Neural progenitor cell (in vitro differentiated cells): ENCODE results near the gene PCYOX1L. TPM values are rescaled to one million over a fixed set of nuclear protein-coding genes. Genes with fewer than 3 reads are reported as not detected.

ENCODE experiments used
- DNase-seq: peaks from one replicate; pipeline ENCODE4 v3.0.0-alpha.2; 2016; ENCODE audit warnings: low spot score
- H2AFZ ChIP-seq: fragments of 200-600 bp; sonication (generic); replicated peaks from 2 replicates; pipeline ENCODE4 v1.6.1; 2016; ENCODE audit warnings: antibody characterized with exemption
- H3F3A ChIP-seq: fragments of 200-600 bp; sonication (generic); 2 replicates; pipeline ENCODE4 v1.6.1; 2016; ENCODE audit warnings: antibody characterized with exemption, low read depth
- H3K27ac ChIP-seq: fragments of 200-600 bp; sonication (generic); 2 replicates; pipeline ENCODE4 v1.5.1; 2016; ENCODE audit warnings: mild to moderate bottlenecking
- H3K27me3 ChIP-seq: fragments of 200-600 bp; sonication (generic); 2 replicates; pipeline ENCODE4 v1.6.1; 2016; ENCODE audit warnings: mild to moderate bottlenecking, moderate library complexity
- H3K36me3 ChIP-seq: fragments of 200-600 bp; sonication (generic); 2 replicates; pipeline ENCODE4 v1.5.1; 2016
- H3K4me1 ChIP-seq: fragments of 200-600 bp; sonication (generic); 2 replicates; pipeline ENCODE4 v1.6.1; 2016; ENCODE audit warnings: mixed run types
- H3K4me2 ChIP-seq: fragments of 200-600 bp; sonication (generic); 2 replicates; pipeline ENCODE4 v1.6.1; 2016
- H3K4me3 ChIP-seq: fragments of 200-600 bp; sonication (generic); 2 replicates; pipeline ENCODE4 v1.5.1; 2016
- H3K79me2 ChIP-seq: fragments of 200-600 bp; sonication (generic); 2 replicates; pipeline ENCODE4 v1.6.1; 2016; ENCODE audit warnings: low read depth
- H3K9ac ChIP-seq: fragments of 200-600 bp; sonication (generic); 2 replicates; pipeline ENCODE4 v1.6.1; 2016
- H3K9me3 ChIP-seq: fragments of 200-600 bp; sonication (generic); 2 replicates; pipeline ENCODE4 v1.5.1; 2016; ENCODE audit warnings: low read depth
- H4K20me1 ChIP-seq: fragments of 200-600 bp; sonication (generic); 2 replicates; pipeline ENCODE4 v1.6.1; 2016; ENCODE audit warnings: low read depth
- H3K27ac Mint-ChIP-seq: 3 replicates; pipeline ENCODE4 v1.8.0; 2021; ENCODE audit warnings: mixed read lengths
- H3K27me3 Mint-ChIP-seq: 2 replicates; pipeline ENCODE4 v1.8.0; 2022; ENCODE audit warnings: low read depth, mild to moderate bottlenecking, inconsistent platforms, moderate library complexity, mixed read lengths; ENCODE audit not compliant: insufficient read depth
- H3K36me3 Mint-ChIP-seq: 3 replicates; pipeline ENCODE4 v1.8.0; 2021; ENCODE audit warnings: mixed read lengths
- H3K4me1 Mint-ChIP-seq: 3 replicates; pipeline ENCODE4 v1.8.0; 2021; ENCODE audit warnings: mixed read lengths
- H3K4me3 Mint-ChIP-seq: 3 replicates; pipeline ENCODE4 v1.8.0; 2021; ENCODE audit warnings: mild to moderate bottlenecking, moderate library complexity, mixed read lengths
- H3K9me3 Mint-ChIP-seq: 3 replicates; pipeline ENCODE4 v1.8.0; 2020; ENCODE audit warnings: mixed read lengths
- EZH2 ChIP-seq: fragments of 200-600 bp; sonication (generic); IDR thresholded peaks from 2 replicates; pipeline ENCODE4 v1.6.1; 2017; ENCODE audit warnings: antibody characterized with exemption, mild to moderate bottlenecking, moderate library complexity
- EZH2phosphoT487 ChIP-seq: fragments of 200-600 bp; sonication (generic); IDR thresholded peaks from 2 replicates; pipeline ENCODE4 v1.6.1; 2017; ENCODE audit warnings: antibody characterized with exemption
- total RNA-seq: library from RNA; depleted of rRNA; stranded (reverse); fragments of >200 nt; gene quantifications from 2 replicates; pipeline ENCODE4 v1.2.3, GENCODE V29; 2015; ENCODE audit warnings: low replicate concordance
- TF ChIP-seq, protein P1 (sequence below): fragments of 200-600 bp; sonication (generic); IDR thresholded peaks from 2 replicates; pipeline ENCODE4 v1.5.1; 2017; ENCODE audit warnings: antibody characterized with exemption, mild to moderate bottlenecking

Gene PCYOX1L
- total RNA-seq, 1 donor from 2014 or later: 16.4 TPM

DNA sequence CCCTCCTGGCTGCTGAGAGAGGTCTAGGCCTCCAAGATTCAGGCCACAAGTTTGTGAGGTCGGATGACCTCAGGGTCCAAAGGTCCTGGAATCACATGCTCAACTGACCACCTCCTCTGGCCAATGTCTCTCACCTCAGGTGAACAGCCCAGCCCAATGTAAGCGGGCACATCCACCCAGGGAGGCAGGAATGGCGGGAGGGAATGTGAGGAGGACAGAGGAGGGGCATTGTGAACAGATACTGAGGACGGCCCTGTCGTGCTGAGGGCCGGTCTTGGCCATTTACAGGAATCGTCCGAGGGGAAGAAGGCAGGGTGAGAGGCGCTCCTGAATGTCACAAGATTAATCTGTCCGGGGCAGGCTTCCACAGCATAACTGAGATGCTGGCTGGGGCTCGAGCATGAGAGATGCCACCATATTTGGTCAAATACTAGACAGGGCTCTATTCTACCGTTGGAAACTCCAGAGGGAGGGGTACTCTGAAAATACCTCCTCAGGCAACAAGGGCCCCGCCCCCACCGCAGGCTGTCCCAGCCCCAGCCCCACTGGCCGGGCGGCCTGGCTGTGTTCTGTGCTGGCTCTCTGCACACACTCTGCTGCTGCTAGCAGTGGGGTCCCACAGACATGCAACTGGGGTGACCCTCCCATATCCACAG is 22.7 kb downstream of the PCYOX1L start:
- peak overlapping the region; percentile 57 for H3K27ac Mint-ChIP-seq
- H3K4me2 ChIP-seq: no peak overlapping the region
- no peaks in the 10 kb centered on the region for H3K27me3 ChIP-seq
- H3F3A ChIP-seq: no peaks in the 10 kb centered on the region
- TF ChIP-seq EZH2 (no peak), EZH2phosphoT487 (no peak)
- TF ChIP-seq, protein P1, sequence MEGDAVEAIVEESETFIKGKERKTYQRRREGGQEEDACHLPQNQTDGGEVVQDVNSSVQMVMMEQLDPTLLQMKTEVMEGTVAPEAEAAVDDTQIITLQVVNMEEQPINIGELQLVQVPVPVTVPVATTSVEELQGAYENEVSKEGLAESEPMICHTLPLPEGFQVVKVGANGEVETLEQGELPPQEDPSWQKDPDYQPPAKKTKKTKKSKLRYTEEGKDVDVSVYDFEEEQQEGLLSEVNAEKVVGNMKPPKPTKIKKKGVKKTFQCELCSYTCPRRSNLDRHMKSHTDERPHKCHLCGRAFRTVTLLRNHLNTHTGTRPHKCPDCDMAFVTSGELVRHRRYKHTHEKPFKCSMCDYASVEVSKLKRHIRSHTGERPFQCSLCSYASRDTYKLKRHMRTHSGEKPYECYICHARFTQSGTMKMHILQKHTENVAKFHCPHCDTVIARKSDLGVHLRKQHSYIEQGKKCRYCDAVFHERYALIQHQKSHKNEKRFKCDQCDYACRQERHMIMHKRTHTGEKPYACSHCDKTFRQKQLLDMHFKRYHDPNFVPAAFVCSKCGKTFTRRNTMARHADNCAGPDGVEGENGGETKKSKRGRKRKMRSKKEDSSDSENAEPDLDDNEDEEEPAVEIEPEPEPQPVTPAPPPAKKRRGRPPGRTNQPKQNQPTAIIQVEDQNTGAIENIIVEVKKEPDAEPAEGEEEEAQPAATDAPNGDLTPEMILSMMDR: no peak
- no peak for DNase-seq
- no peak overlapping the region for H2AFZ ChIP-seq
- no peaks in the 10 kb centered on the region for H3K9me3 ChIP-seq
- H3K27ac ChIP-seq: no peak overlapping the region
- no peaks in the 10 kb centered on the region for H4K20me1 ChIP-seq
- no peaks in the 10 kb centered on the region for H3K36me3 ChIP-seq
- peaks cover 36% of the 10 kb centered on the region for H3K4me1 Mint-ChIP-seq
- H3K4me1 ChIP-seq: no peaks in the 10 kb centered on the region
- peaks cover 10% of the 10 kb centered on the region for H3K27me3 Mint-ChIP-seq
- H3K4me3 ChIP-seq: no peak overlapping the region
- H3K9ac ChIP-seq: no peak overlapping the region
- H3K79me2 ChIP-seq: no peaks in the 10 kb centered on the region
- H3K9me3 Mint-ChIP-seq: no peaks in the 10 kb centered on the region
- H3K4me3 Mint-ChIP-seq: peak overlapping the region; percentile 27
- H3K36me3 Mint-ChIP-seq: peaks cover 4% of the 10 kb centered on the region

DNA sequence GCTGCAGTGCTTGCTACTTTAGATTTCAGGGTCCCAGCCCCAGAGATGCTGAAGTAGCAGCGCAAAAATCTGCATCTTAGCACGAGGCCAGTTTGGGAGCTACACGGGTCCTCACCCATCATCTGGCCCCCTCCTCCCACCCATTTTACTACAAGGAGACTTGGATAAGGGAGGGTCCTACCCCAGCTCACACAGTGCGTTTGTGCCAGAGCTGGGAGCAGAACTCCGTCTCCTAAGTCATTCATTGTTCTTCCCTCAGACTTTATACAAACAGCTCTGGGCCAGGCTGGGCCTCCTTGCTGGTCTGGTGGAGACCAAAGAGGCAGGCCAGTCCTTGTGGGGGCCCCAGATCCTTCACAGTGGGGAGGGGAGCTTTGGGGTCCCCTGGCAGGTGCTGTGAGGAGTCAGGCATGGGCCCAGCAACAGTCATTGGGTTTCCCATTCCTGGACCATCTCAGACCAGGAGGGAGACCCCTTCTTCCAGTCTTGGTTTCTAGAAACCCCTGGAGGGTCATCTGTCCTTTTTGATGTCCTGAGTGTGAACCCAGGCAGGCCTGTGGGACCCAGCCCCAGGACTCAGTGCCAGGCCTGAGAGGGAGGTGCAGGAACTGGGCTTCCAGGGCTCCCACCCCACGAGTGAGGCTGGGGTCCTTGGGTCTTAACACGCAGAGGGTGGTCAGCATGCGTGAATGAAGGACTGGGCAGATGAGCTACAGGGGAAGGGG is 23.6 kb downstream of the PCYOX1L start:
- Histone ChIP-seq H3K9me3 (no peaks in the 10 kb centered on the region), H4K20me1 (no peaks in the 10 kb centered on the region), H3K4me3 (no peak overlapping the region), H3K27ac (no peak overlapping the region), H3K79me2 (no peaks in the 10 kb centered on the region), H3K36me3 (no peaks in the 10 kb centered on the region), H2AFZ (peak overlapping the region; percentile 76), H3K4me1 (no peaks in the 10 kb centered on the region), H3F3A (no peaks in the 10 kb centered on the region), H3K4me2 (no peak overlapping the region), H3K9ac (no peak overlapping the region), H3K27me3 (no peaks in the 10 kb centered on the region)
- Mint-ChIP-seq H3K27me3 (peaks cover 10% of the 10 kb centered on the region), H3K36me3 (peaks cover 4% of the 10 kb centered on the region), H3K9me3 (no peaks in the 10 kb centered on the region), H3K4me1 (peaks cover 38% of the 10 kb centered on the region), H3K4me3 (peak overlapping the region; percentile 67), H3K27ac (peak overlapping the region; percentile 93)
- DNase-seq: no peak
- no peak for TF ChIP-seq EZH2phosphoT487
- TF ChIP-seq, protein P1: no peak
- TF ChIP-seq EZH2: no peak

DNA sequence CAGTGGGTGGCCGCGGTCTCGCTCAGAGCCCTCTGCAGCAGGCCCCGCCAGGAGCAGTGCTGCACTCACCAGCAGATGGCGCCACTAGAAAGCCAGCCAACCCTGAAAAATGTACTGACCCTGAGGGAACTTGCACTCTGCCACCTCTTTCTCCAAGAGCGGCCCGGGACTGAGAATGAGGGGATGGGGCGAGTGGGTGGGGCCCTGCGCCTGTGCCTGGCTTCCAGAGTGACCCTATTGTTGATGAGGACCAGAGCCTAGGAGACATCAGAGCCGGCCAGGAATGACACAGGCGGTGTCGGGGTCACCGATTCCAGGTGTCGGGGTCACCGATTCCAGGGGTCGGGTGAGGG is 24.1 kb downstream of the PCYOX1L start:
- H3K79me2 ChIP-seq: no peaks in the 10 kb centered on the region
- no peaks in the 10 kb centered on the region for H3K36me3 ChIP-seq
- Mint-ChIP-seq H3K27me3 (peaks cover 10% of the 10 kb centered on the region), H3K36me3 (peaks cover 4% of the 10 kb centered on the region), H3K4me1 (peaks cover 38% of the 10 kb centered on the region), H3K4me3 (peak overlapping the region; percentile 15), H3K27ac (no peak overlapping the region), H3K9me3 (no peaks in the 10 kb centered on the region)
- no peaks in the 10 kb centered on the region for H3K4me1 ChIP-seq
- TF ChIP-seq, protein P1: peak; percentile 90
- TF ChIP-seq EZH2phosphoT487 (no peak), EZH2 (no peak)
- H3K9ac ChIP-seq: no peak overlapping the region
- H3K9me3 ChIP-seq: no peaks in the 10 kb centered on the region
- no peaks in the 10 kb centered on the region for H3F3A ChIP-seq
- no peak overlapping the region for H3K4me2 ChIP-seq
- H3K4me3 ChIP-seq: no peak overlapping the region
- no peaks in the 10 kb centered on the region for H4K20me1 ChIP-seq
- H3K27ac ChIP-seq: no peak overlapping the region
- no peaks in the 10 kb centered on the region for H3K27me3 ChIP-seq
- DNase-seq: peak; percentile 83
- H2AFZ ChIP-seq: peak overlapping the region; percentile 76
